Measurements from ENCODE around the gene TNFRSF11A. TPM values are rescaled to one million over a fixed set of nuclear protein-coding genes. Genes with fewer than 3 reads are reported as not detected.

Gene TNFRSF11A
- total RNA-seq, 1 experiment from 2014 or later = 0.17 TPM

GRCh38 chr18:62384068-62384467 lies 59.0 kb downstream of the TNFRSF11A start:
- DNase-seq (ENCODE audit: low spot score) = no peak

- no peak for DNase-seq (ENCODE audit: low spot score)
Observed at GRCh38 chr18:62384610-62385097, 59.5 kb downstream of the TNFRSF11A start.

GRCh38 chr18:62386091-62386490 lies 61.0 kb downstream of the TNFRSF11A start:
- DNase-seq (ENCODE audit: low spot score) = no peak

GRCh38 chr18:62386601-62387000 lies 61.5 kb downstream of the TNFRSF11A start:
- no peak for DNase-seq (ENCODE audit: low spot score)

GRCh38 chr18:62387257-62387656 lies 62.1 kb downstream of the TNFRSF11A start:
- no peak for DNase-seq (ENCODE audit: low spot score)

- DNase-seq (ENCODE audit: low spot score) = peak; percentile 32
Observed at GRCh38 chr18:62388855-62389760, 64.0 kb downstream of the TNFRSF11A start.

GRCh38 chr18:62389761-62390481 lies 64.8 kb downstream of the TNFRSF11A start:
- DNase-seq (ENCODE audit: low spot score) = no peak

GRCh38 chr18:62394006-62394763 lies 69.1 kb downstream of the TNFRSF11A start:
- no peak for DNase-seq (ENCODE audit: low spot score)

- DNase-seq (ENCODE audit: low spot score) = no peak
Observed at GRCh38 chr18:62396381-62396780, 71.3 kb downstream of the TNFRSF11A start.

- DNase-seq (ENCODE audit: low spot score) = no peak
Observed at GRCh38 chr18:62396967-62397366, 71.9 kb downstream of the TNFRSF11A start.

- DNase-seq (ENCODE audit: low spot score) = no peak
Observed at GRCh38 chr18:62398291-62398690, 73.2 kb downstream of the TNFRSF11A start.

- DNase-seq (ENCODE audit: low spot score) = no peak
Observed at GRCh38 chr18:62399276-62399675, 74.2 kb downstream of the TNFRSF11A start.

GRCh38 chr18:62399781-62400308 lies 74.7 kb downstream of the TNFRSF11A start:
- DNase-seq (ENCODE audit: low spot score) = peak; percentile 72

GRCh38 chr18:62400916-62401315 lies 75.8 kb downstream of the TNFRSF11A start:
- no peak for DNase-seq (ENCODE audit: low spot score)

- DNase-seq (ENCODE audit: low spot score) = no peak
Observed at GRCh38 chr18:62402342-62402948, 77.3 kb downstream of the TNFRSF11A start.

- DNase-seq (ENCODE audit: low spot score) = no peak
Observed at GRCh38 chr18:62403120-62403519, 78.0 kb downstream of the TNFRSF11A start.

- DNase-seq (ENCODE audit: low spot score) = no peak
Observed at GRCh38 chr18:62404881-62405280, 79.8 kb downstream of the TNFRSF11A start.

- no peak for DNase-seq (ENCODE audit: low spot score)
Observed at GRCh38 chr18:62407660-62408059, 82.5 kb downstream of the TNFRSF11A start.

- DNase-seq (ENCODE audit: low spot score) = no peak
Observed at GRCh38 chr18:62409821-62410220, 84.7 kb downstream of the TNFRSF11A start.

GRCh38 chr18:62412231-62412979 lies 87.3 kb downstream of the TNFRSF11A start:
- no peak for DNase-seq (ENCODE audit: low spot score)

GRCh38 chr18:62413206-62413605 lies 88.1 kb downstream of the TNFRSF11A start:
- no peak for DNase-seq (ENCODE audit: low spot score)

Data from H4 (cell line).